ENCODE measurements around the gene UVSSA. TPM values are rescaled to one million over a fixed set of nuclear protein-coding genes. Genes with fewer than 3 reads are reported as not detected.

Gene UVSSA
- total and polyA plus RNA-seq, 2 donors (not counting 1 experiment from before 2014, with no cell fraction given), result 34.6 to 40.5 TPM

DNA sequence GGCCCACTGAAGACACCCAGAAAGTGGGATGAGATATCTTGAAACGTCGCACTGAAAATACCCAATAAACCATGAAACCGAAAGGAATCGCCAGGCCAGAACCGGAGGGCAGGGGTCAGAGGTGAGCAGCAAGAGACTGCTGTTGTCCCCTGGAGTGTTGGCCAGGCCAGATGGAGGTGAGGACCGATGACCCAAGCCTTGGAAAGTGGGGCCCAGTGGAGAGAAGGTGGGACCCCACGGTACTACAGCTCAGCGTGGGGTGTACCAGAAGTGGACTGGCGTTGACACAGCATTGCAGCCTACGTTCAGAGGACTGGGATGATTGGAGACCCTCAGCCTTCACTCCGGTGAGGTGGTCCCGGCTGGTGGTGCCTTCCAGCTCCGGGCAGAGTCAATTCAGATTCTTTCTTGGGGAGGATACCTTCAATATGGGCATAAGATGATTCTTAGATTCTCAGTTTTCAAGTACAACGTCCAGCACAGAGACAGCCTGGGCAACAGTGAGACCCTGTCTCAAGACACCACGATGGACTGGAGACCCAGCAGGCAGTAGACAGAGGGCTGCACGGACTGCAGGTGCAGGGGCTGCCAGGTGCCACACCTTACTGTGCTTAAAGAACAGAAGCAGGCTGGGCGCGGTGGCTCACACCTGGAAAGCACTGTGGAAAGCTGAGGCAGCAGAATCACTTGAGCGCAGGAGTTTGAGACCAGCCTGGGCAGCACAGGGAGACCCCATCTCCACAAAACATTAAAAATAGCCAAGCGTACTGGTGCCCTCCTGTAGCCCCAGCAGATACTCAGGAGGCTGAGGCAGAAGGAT lies 34.0 kb upstream of the UVSSA start:
- Histone ChIP-seq H2AFZ (ENCODE audit: insufficient read depth, low read depth, low read length, poor library complexity, severe bottlenecking) (no peak overlapping the region), H3K36me3 (replicated peaks in 1 of 2; ENCODE audit: control extremely low read depth in 1 of 2, control insufficient read depth in 1 of 2, extremely low read depth in 1 of 2, insufficient read depth in 2 of 2, low read length in 1 of 2) (peaks cover 0 to 52% of the 10 kb centered on the region in 2 experiments), H3K4me1 (ENCODE audit: control insufficient read depth in 2 of 2, insufficient read depth in 2 of 2, low read length in 2 of 2) (peaks cover 18 to 30% of the 10 kb centered on the region in 2 donors), H3K9me3 (ENCODE audit: control extremely low read depth in 1 of 3, control insufficient read depth in 2 of 3, insufficient read depth in 1 of 3, low read length in 2 of 3) (peaks cover 0 to 5% (median 0%) of the 10 kb centered on the region in 3 donors), H3K27ac (ENCODE audit: low read length in 2 of 2) (no peak overlapping the region), H3K9ac (ENCODE audit: low read length) (no peak overlapping the region), H3K79me2 (ENCODE audit: control insufficient read depth, insufficient read depth, low read length) (peaks cover 76% of the 10 kb centered on the region), H4K20me1 (ENCODE audit: control insufficient read depth, insufficient read depth, low read length, poor library complexity, severe bottlenecking) (peaks cover 84% of the 10 kb centered on the region), H3K4me2 (replicated peaks; ENCODE audit: low read depth, low read length, poor library complexity, severe bottlenecking) (no peak overlapping the region), H3K4me3 (ENCODE audit: control extremely low read depth in 1 of 5, extremely low read depth in 1 of 5, insufficient read depth in 1 of 5, low read depth in 2 of 5, low read length in 4 of 5) (no peak overlapping the region), H3K27me3 (replicated peaks in 1 of 4; ENCODE audit: control extremely low read depth in 1 of 4, control insufficient read depth in 3 of 4, insufficient read depth in 4 of 4, low read length in 3 of 4) (no peaks in the 10 kb centered on the region)
- no peak overlapping the region for H3K4me3 Mint-ChIP-seq
- no peaks in the 10 kb centered on the region for H3K9me3 Mint-ChIP-seq (ENCODE audit: insufficient read depth)
- H3K27me3 Mint-ChIP-seq, result no peaks in the 10 kb centered on the region
- DNase-seq (no peak), ATAC-seq (ENCODE audit: low read depth) (no peak)
- H3K4me1 Mint-ChIP-seq, result peaks cover 28% of the 10 kb centered on the region
- no peak overlapping the region for H3K27ac Mint-ChIP-seq
- over 99% methylated on average over 18 of the region's 20 CpGs for WGBS (ENCODE audit: insufficient coverage)
- CTCF ChIA-PET, result no interaction called here
- TF ChIP-seq EZH2 (IDR thresholded peaks at IDR 0.05; ENCODE audit: borderline replicate concordance, insufficient read depth, low read depth, low read length, poor library complexity, severe bottlenecking), result no peak
- TF ChIP-seq, protein P1, sequence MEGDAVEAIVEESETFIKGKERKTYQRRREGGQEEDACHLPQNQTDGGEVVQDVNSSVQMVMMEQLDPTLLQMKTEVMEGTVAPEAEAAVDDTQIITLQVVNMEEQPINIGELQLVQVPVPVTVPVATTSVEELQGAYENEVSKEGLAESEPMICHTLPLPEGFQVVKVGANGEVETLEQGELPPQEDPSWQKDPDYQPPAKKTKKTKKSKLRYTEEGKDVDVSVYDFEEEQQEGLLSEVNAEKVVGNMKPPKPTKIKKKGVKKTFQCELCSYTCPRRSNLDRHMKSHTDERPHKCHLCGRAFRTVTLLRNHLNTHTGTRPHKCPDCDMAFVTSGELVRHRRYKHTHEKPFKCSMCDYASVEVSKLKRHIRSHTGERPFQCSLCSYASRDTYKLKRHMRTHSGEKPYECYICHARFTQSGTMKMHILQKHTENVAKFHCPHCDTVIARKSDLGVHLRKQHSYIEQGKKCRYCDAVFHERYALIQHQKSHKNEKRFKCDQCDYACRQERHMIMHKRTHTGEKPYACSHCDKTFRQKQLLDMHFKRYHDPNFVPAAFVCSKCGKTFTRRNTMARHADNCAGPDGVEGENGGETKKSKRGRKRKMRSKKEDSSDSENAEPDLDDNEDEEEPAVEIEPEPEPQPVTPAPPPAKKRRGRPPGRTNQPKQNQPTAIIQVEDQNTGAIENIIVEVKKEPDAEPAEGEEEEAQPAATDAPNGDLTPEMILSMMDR (IDR thresholded peaks at IDR 0.05), result no peak
- POLR2A ChIA-PET, result no interaction called here
- intact Hi-C loops (cut with micrococcal nuclease), result no loop called here

DNA sequence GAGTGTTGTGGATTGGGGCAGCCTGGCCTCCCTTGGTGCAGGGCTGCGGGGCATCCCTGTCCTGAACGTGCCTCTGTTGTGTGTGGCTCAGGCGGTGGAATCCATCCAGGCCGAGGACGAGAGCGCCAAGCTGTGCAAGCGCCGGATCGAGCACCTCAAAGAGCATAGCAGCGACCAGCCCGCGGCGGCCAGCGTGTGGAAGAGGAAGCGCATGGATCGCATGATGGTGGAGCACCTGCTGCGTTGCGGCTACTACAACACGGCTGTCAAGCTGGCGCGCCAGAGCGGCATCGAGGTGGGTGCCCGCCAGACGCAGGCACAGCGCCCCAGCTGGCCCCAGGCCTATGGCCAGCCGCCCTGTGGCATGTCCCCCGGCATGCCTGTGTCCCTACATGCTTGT lies 31.7 kb upstream of the UVSSA start:
- Mint-ChIP-seq H3K4me1 (peaks cover 6% of the 10 kb centered on the region), H3K27ac (no peak overlapping the region), H3K4me3 (no peak overlapping the region), H3K27me3 (no peaks in the 10 kb centered on the region), H3K9me3 (ENCODE audit: insufficient read depth) (no peaks in the 10 kb centered on the region)
- H4K20me1 ChIP-seq (ENCODE audit: control insufficient read depth, insufficient read depth, low read length, poor library complexity, severe bottlenecking), result peaks cover 73% of the 10 kb centered on the region
- H3K36me3 ChIP-seq (replicated peaks in 1 of 2; ENCODE audit: control extremely low read depth in 1 of 2, control insufficient read depth in 1 of 2, extremely low read depth in 1 of 2, insufficient read depth in 2 of 2, low read length in 1 of 2), result peaks cover 0 to 64% of the 10 kb centered on the region in 2 experiments
- H2AFZ ChIP-seq (ENCODE audit: insufficient read depth, low read depth, low read length, poor library complexity, severe bottlenecking), result no peak overlapping the region
- H3K9me3 ChIP-seq (ENCODE audit: control extremely low read depth in 1 of 3, control insufficient read depth in 2 of 3, insufficient read depth in 1 of 3, low read length in 2 of 3), result peaks cover 0 to 5% (median 0%) of the 10 kb centered on the region in 3 donors
- DNase-seq (no peak), ATAC-seq (ENCODE audit: low read depth) (no peak)
- WGBS (ENCODE audit: insufficient coverage), result 94% methylated on average over 25 of the region's 28 CpGs
- intact Hi-C loops (cut with micrococcal nuclease), result no loop called here
- no peak overlapping the region for H3K4me2 ChIP-seq (replicated peaks; ENCODE audit: low read depth, low read length, poor library complexity, severe bottlenecking)
- peaks cover 65% of the 10 kb centered on the region for H3K79me2 ChIP-seq (ENCODE audit: control insufficient read depth, insufficient read depth, low read length)
- TF ChIP-seq, protein P1 (IDR thresholded peaks at IDR 0.05), result no peak
- TF ChIP-seq EZH2 (IDR thresholded peaks at IDR 0.05; ENCODE audit: borderline replicate concordance, insufficient read depth, low read depth, low read length, poor library complexity, severe bottlenecking), result no peak
- ChIA-PET POLR2A (no interaction called here), CTCF (no interaction called here)
- no peaks in the 10 kb centered on the region for H3K27me3 ChIP-seq (replicated peaks in 1 of 4; ENCODE audit: control extremely low read depth in 1 of 4, control insufficient read depth in 3 of 4, insufficient read depth in 4 of 4, low read length in 3 of 4)
- H3K4me1 ChIP-seq (ENCODE audit: control insufficient read depth in 2 of 2, insufficient read depth in 2 of 2, low read length in 2 of 2), result peaks cover 0 to 9% of the 10 kb centered on the region in 2 donors
- no peak overlapping the region for H3K4me3 ChIP-seq (ENCODE audit: control extremely low read depth in 1 of 5, extremely low read depth in 1 of 5, insufficient read depth in 1 of 5, low read depth in 2 of 5, low read length in 4 of 5)
- H3K9ac ChIP-seq (ENCODE audit: low read length), result no peak overlapping the region
- H3K27ac ChIP-seq (ENCODE audit: low read length in 2 of 2), result no peak overlapping the region

Measured in B cell (primary cell).